Muscle layer of duodenum (tissue), 2 donors: ENCODE results near the gene SSH3.
"Not testable (repeated sequence)": the region's sequence is repeated elsewhere in the genome, so short reads cannot be mapped to it uniquely, and the experiment has no call there.

ENCODE experiments used
- H3K27ac ChIP-seq: one replicate; pipeline ENCODE4 v1.7.0; 2013; ENCODE audit warnings: mild to moderate bottlenecking, low read length
- H3K27me3 ChIP-seq: one replicate; pipeline ENCODE4 v1.7.0; 2013; ENCODE audit warnings: low read depth, mild to moderate bottlenecking, control low read depth, low read length
- H3K36me3 ChIP-seq, 2 donors: one replicate each; pipeline ENCODE4 v1.7.0; 2013; ENCODE audit warnings: low read length in 2 of 2, control low read depth in 1 of 2, mild to moderate bottlenecking in 1 of 2; ENCODE audit not compliant: insufficient read depth in 2 of 2, control insufficient read depth in 1 of 2
- H3K4me1 ChIP-seq, 2 donors: one replicate each; pipeline ENCODE4 v1.7.0; 2013; ENCODE audit warnings: low read length in 2 of 2, mild to moderate bottlenecking in 2 of 2, control low read depth in 1 of 2, moderate library complexity in 1 of 2; ENCODE audit not compliant: insufficient read depth in 2 of 2, control insufficient read depth in 1 of 2
- H3K4me3 ChIP-seq, 2 donors: one replicate each; pipeline ENCODE4 v1.7.0; 2013; ENCODE audit warnings: low read length in 2 of 2, low read depth in 1 of 2, mild to moderate bottlenecking in 1 of 2
- H3K9me3 ChIP-seq, 2 donors: one replicate each; pipeline ENCODE4 v1.7.0; 2013; ENCODE audit warnings: low read length in 2 of 2, control low read depth in 1 of 2, mild to moderate bottlenecking in 1 of 2; ENCODE audit not compliant: control insufficient read depth in 1 of 2
- donor health status: healthy.

SSH3 gene

DNA sequence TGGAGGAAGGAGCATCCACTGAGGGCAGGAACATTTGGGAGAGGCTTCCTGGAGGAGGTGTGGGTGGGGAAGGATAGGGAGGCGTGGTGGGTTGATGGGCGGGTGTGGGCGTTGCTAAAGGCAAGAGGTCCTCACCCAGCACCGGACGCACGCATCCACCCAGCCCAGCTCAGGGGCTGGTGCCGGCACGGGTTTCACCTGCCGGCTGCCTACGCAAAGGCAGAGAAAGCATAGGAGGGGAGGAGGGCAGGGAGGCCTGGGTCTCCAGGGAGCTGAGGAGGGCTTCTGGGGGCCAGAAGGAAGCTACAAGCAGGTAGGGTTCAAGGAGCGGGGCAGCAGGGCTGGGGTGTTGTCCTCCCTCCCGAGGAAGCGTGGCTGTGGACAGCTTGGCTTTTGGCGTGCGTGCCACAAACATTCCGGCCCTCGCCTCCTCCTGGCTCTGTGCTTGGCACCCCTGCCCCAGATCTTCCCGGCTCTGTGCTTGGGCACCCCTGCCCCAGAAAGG lies 7.8 kb downstream of the SSH3 start:
- Histone ChIP-seq H3K4me3 (no peak overlapping the region), H3K27ac (no peak overlapping the region), H3K4me1 (no peaks in the 10 kb centered on the region), H3K9me3 (no peaks in the 10 kb centered on the region), H3K36me3 (peaks cover 6 to 29% of the 10 kb centered on the region in 2 donors), H3K27me3 (no peaks in the 10 kb centered on the region)

DNA sequence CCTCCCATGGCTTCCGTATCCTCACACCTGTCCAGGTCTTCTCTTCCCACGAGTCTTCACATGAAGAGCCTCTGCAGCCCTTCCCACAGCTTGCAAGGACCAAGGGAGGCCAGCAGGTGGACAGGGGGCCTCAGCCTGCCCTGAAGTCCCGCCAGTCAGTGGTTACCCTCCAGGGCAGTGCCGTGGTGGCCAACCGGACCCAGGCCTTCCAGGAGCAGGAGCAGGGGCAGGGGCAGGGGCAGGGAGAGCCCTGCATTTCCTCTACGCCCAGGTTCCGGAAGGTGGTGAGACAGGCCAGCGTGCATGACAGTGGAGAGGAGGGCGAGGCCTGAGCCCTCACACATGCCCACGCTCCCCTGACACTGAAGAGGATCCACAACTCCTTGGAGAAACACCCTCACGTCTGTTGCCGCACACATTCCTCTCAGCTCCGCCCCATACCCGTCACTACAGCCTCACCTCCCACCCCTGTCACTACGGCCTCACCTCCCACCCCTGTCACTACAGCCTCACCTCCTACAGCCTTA lies 8.3 kb downstream of the SSH3 start:
- Histone ChIP-seq H3K27me3 (no peaks in the 10 kb centered on the region), H3K36me3 (peaks cover 6 to 29% of the 10 kb centered on the region in 2 donors), H3K4me3 (no peak overlapping the region), H3K9me3 (no peaks in the 10 kb centered on the region), H3K4me1 (no peaks in the 10 kb centered on the region), H3K27ac (no peak overlapping the region)

DNA sequence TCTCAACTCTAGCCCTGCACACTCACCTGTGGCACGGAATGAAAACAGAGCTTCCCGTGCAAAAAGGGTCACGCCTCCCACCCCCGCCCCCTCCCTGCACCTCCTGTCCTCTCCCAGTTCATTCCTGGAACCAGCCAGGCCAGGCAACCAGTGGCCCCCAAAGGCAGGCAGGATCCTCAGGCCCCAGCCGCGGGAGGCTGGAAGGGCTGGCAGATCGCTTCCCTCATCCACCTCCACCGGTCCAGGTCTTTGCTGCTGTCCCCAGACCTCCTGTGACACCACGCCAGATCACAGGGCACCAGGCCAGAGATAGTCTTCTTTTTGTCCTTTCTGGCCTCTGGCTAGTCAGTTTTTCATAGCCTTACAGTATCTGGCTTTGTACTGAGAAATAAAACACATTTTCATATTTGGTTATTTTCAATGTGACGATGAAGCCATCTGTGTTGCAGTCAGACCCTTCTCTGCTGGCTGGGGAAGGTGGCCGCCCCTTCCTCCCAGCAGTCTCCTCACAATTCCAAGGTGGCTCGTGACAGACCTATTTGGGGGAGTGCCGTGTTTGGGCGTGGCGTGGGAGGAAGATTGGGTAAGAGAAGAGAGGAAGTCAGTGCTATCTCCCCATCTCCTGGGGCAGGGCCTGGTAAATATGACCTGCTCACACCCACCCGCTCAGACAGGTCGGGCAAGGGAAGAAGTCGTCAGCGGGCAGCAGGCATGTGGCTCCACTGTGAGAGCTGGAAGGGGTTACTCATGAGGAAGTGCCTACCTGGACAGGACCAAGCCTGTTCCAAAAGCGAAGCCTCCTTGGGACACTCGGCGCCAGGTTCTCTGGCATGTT lies 9.1 kb downstream of the SSH3 start:
- Histone ChIP-seq H3K36me3 (peaks cover 6 to 29% of the 10 kb centered on the region in 2 donors), H3K4me1 (no peaks in the 10 kb centered on the region), H3K4me3 (no peak overlapping the region), H3K27me3 (no peaks in the 10 kb centered on the region), H3K27ac (peak overlapping the region; percentile 4), H3K9me3 (no peaks in the 10 kb centered on the region)

DNA sequence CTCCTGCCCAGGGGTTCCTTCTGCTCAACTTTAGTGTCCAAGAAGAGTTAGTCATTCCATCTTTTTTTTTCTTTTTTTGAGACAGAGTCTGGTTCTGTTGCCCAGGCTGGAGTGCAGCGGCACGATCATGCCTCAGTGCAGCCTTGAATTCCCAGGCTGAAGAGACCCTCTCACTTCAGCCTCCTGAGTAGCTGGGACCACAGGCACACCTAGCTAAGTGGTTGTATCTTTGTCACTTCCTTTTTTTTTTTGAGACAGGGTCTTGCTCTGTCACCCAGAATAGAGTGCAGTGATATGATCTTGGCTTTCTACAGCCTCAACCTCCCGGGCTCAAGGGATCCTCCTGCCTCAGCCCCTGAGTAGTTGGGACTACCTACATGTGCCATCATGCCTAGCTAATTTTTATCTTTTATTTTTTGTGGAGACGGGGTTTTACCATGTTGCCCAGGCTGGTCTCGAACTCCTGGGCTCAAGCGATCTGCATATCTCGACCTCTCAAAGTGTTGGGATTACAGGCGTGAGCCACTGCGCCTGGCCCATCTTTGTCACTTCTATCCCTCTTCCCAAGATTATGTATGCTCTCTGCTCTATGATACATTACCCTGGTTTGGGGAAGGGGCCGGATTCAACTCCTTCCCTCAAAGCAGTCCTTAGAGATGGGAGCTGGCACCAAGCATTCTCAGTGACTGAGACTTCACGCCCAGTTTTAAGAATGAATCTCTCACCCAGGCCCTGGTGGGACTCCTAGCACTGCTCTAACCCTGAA lies 10.0 kb downstream of the SSH3 start:
- peaks cover 6 to 25% of the 10 kb centered on the region in 2 donors for H3K36me3 ChIP-seq
- no peaks in the 10 kb centered on the region for H3K27me3 ChIP-seq
- peak overlapping the region; percentile 4 for H3K27ac ChIP-seq
- H3K4me1 ChIP-seq: peaks cover 0 to 6% of the 10 kb centered on the region in 2 donors
- H3K4me3 ChIP-seq: no peak overlapping the region
- no peaks in the 10 kb centered on the region for H3K9me3 ChIP-seq

DNA sequence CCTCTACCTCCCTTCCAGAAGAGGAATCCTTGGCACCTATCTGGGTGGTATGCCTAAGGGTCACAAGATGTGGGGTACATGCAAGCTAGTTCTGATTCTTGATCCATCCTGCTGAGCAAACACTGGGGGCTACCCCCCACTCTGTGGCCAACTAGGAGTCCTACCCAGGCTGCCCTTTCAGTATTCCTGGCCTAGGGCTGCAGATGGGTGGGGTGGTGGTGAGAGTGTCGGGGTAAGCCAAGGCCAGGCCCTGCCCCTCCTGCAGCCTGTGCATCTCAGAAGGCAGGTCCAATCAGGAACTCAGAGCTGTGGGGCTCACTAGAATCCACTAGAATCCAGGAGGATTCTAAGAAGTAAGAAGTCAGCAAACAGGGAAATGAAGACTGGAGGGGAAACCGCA lies 10.9 kb downstream of the SSH3 start:
- Histone ChIP-seq H3K9me3 (no peaks in the 10 kb centered on the region), H3K4me1 (peaks cover 0 to 15% of the 10 kb centered on the region in 2 donors), H3K27me3 (no peaks in the 10 kb centered on the region), H3K27ac (no peak overlapping the region), H3K36me3 (peaks cover 4 to 16% of the 10 kb centered on the region in 2 donors), H3K4me3 (no peak overlapping the region)

DNA sequence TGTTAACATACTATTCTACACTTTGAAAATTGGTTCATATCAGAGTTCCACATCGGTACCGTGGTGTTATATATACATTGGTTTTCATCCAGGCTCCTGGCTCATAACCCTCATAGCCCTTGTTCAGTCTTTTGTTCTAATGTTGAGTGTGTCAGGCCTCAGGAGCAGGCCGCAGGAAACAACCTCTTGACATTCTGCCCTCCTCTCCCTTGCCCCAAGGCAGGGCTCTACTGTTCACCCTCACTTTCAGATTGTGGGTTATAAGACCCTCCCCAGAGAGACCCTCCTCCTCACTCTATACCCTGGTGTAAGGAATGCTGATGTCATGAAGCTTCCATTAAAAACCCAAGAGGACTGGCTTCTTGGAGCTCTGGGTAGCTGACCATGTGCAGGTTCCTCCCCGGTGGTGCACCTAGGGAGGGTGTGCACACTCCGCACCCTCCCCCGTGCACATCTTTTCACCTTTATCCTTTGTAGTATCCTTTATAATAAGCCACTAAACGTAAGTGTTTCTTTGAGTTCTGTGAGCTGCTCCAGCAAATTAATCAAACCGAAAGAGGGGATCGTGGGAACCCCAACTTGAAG lies 12.1 kb downstream of the SSH3 start:
- Histone ChIP-seq H3K27me3 (no peaks in the 10 kb centered on the region), H3K36me3 (peaks cover 0 to 7% of the 10 kb centered on the region in 2 donors), H3K9me3 (no peaks in the 10 kb centered on the region), H3K27ac (no peak overlapping the region), H3K4me1 (peaks cover 0 to 21% of the 10 kb centered on the region in 2 donors), H3K4me3 (no peak overlapping the region)

DNA sequence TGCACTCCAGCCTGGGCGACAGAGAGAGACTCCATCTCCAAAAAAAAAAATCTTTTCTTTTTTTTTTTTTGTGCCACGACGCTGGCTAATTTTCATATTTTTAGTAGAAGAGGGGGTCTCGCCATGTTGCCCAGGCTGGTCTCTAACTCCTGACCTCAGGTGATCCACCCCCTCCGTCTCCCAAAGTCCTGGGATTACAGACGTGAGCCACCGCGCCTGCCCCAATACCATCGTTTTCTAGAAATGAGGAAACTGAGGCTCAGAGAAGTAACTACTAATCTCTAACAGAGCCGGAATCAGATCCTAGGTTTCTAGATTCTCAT lies 13.5 kb downstream of the SSH3 start:
- H3K9me3 ChIP-seq: no peaks in the 10 kb centered on the region
- peak overlapping the region; percentile 79 to 90 for H3K4me3 ChIP-seq
- no peaks in the 10 kb centered on the region for H3K27me3 ChIP-seq
- H3K27ac ChIP-seq: peak overlapping the region; percentile 83
- no peaks in the 10 kb centered on the region for H3K36me3 ChIP-seq
- peaks cover 0 to 21% of the 10 kb centered on the region in 2 donors for H3K4me1 ChIP-seq

DNA sequence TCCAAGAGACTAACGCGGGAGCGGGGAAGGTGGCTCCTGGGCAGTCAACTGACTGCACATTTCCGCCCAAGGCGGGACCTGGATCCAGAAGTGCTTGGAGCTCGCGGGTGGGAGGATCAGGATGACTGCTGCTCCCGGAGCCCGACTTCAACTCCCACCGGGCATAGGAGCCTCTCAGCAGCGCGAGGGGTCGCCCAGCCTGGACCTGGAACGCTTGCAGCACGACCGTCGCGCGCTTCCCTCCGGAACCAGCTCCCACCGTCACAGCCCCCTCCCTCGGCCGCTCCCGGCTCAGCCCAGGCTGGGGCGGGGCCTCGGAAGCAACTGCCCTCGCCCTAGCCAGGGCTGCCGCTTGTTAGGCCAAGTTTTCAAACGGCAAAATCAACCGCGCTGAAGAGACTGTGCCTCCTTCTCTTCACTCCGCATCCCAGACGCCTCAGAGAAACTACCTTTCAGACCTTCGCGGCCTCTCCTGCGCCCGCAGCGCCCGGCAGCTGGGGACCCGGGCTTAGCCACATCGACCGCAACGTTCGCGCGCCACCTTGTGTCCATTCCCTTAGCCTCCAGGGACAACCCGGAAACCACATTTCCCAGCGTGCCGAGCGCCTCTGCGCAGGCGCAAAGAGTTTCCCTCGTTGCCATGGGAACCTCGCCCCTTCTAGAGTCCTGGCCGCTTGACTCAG lies 14.0 kb downstream of the SSH3 start:
- Histone ChIP-seq H3K27ac (peak overlapping the region; percentile 83), H3K9me3 (no peaks in the 10 kb centered on the region), H3K27me3 (no peaks in the 10 kb centered on the region), H3K36me3 (no peaks in the 10 kb centered on the region), H3K4me1 (peaks cover 0 to 21% of the 10 kb centered on the region in 2 donors), H3K4me3 (peak overlapping the region; percentile 79 to 90)

DNA sequence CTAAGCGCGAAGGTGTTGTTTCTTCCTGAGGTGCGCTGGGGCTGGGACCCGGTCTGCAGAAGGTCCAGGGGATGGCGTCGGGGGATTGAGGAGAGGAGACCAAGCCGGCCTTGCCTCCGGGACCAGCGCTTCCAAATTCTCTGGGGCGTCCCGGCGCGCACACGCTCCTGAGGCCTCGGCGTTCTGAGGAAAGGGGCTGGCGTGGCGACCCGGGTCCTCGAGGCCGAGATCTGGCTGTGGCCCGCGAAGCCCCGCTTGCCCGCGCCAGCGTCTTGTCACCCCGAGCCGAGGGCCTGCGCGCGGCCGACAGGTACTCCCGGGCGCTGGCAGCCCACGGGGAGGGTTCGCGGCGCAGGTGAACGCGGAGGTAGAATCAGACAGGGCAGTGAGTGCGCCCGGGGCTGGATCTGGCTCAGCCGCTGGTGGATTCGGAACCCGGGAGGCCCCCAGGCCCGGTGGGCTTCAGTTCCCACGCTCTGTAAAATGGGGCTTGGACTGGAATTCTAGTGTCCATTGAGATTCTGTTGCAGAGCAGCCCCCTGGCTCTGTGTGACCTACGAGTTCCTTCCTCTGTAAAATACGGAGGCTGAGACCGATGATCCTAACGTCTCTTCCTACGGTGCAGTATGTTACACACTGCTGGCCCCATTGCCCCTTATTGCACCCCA lies 14.7 kb downstream of the SSH3 start:
- H3K27ac ChIP-seq: peak overlapping the region; percentile 83
- no peaks in the 10 kb centered on the region for H3K9me3 ChIP-seq

DNA sequence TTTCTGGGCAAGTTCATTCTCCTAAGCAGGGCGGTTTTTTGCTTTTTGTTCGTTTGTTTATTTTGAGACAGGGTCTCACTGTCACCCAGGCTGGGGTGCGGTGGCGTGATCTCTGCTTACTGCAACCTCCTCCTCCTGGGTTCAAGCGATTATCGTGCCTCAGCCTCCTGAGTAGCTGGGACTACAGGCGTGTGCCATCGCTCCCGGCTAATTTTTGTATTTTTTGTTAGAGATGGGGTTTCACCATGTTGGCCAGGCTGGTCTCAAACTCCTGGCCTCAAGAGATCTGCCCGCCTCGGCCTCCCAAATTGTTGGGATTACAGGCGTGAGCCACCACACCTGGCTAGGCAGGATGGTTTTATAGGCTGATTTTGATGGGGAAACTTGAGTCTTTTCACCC lies 15.5 kb downstream of the SSH3 start:
- not testable (repeated sequence) for H3K27me3 ChIP-seq, H3K9me3 ChIP-seq, H3K27ac ChIP-seq, H3K36me3 ChIP-seq
- Histone ChIP-seq H3K4me3 (peak overlapping the region; percentile 79 to 90), H3K4me1 (peaks cover 0 to 21% of the 10 kb centered on the region in 2 donors)

More for the DNA sequence above, 14.7 kb downstream of the SSH3 start:
- no peaks in the 10 kb centered on the region for H3K36me3 ChIP-seq
- H3K27me3 ChIP-seq: no peaks in the 10 kb centered on the region
- peaks cover 0 to 21% of the 10 kb centered on the region in 2 donors for H3K4me1 ChIP-seq
- peak overlapping the region; percentile 79 to 90 for H3K4me3 ChIP-seq
